OCI-LY3 (cell line): ENCODE results near the gene TMEM18.

Source experiments
- H2AFZ ChIP-seq: fragments of 200-600, 300-600 bp; shearing (Covaris generic); 2 replicates; pipeline ENCODE4 v1.6.0; 2014; ENCODE audit warnings: antibody characterized with exemption, low read depth, low read length
- H3K27ac ChIP-seq: fragments of 200-600, 300-600 bp; sonication (generic); 2 replicates; pipeline ENCODE4 v1.5.1; 2014; ENCODE audit warnings: mild to moderate bottlenecking, low read length, moderate library complexity, mixed read lengths
- H3K27me3 ChIP-seq: fragments of 200-600, 300-600 bp; sonication (generic); 2 replicates; pipeline ENCODE4 v1.6.1; 2014; ENCODE audit warnings: low read depth, low read length, mixed read lengths
- H3K36me3 ChIP-seq: fragments of 200-600, 300-600 bp; sonication (generic); replicated peaks from 2 replicates; pipeline ENCODE3; 2014; ENCODE audit warnings: low read depth, low read length, mixed read lengths
- H3K4me1 ChIP-seq: fragments of 300-600, 200-600 bp; sonication (generic); 2 replicates; pipeline ENCODE4 v1.6.1; 2014; ENCODE audit warnings: low read length, mixed read lengths
- H3K4me2 ChIP-seq: fragments of 200-600, 300-600 bp; sonication (generic); 2 replicates; pipeline ENCODE4 v1.6.1; 2014; ENCODE audit warnings: low read length, mixed read lengths
- H3K4me3 ChIP-seq: fragments of 300-600, 200-600 bp; sonication (generic); 2 replicates; pipeline ENCODE4 v1.5.1; 2014; ENCODE audit warnings: antibody characterized with exemption, mild to moderate bottlenecking, low read length, moderate library complexity
- H3K79me2 ChIP-seq: fragments of 300-600, 200-600 bp; shearing (Covaris generic); 2 replicates; pipeline ENCODE4 v1.6.1; 2014; ENCODE audit warnings: mild to moderate bottlenecking, low read length, mixed read lengths
- H3K9ac ChIP-seq: fragments of 300-600, 200-600 bp; shearing (Covaris generic); 2 replicates; pipeline ENCODE4 v1.6.0; 2014; ENCODE audit warnings: mild to moderate bottlenecking, low read length, moderate library complexity
- H3K9me3 ChIP-seq: fragments of 200-600, 300-600 bp; shearing (Covaris generic); 2 replicates; pipeline ENCODE4 v1.6.1; 2014; ENCODE audit warnings: low read length, mixed read lengths; ENCODE audit not compliant: insufficient read depth
- H4K20me1 ChIP-seq: fragments of 200-600, 300-600 bp; sonication (generic); 2 replicates; pipeline ENCODE4 v1.6.1; 2016; ENCODE audit warnings: low read length, mixed read lengths; ENCODE audit not compliant: insufficient read depth
- EZH2phosphoT487 ChIP-seq: fragments of 200-600 bp; shearing (Covaris generic); IDR thresholded peaks from 2 replicates; pipeline ENCODE4 v1.6.1; 2018; ENCODE audit warnings: antibody characterized with exemption, mixed run types, low read depth
- TF ChIP-seq, protein P1 (sequence below): fragments of 200-600, 300-600 bp; sonication (generic); IDR thresholded peaks from 2 replicates; pipeline ENCODE4 v1.5.1; 2014; ENCODE audit warnings: antibody characterized with exemption, low read length, low read depth

TMEM18 gene

GRCh38 chr2:621303-622099, 55.7 kb downstream of the TMEM18 start:
- Histone ChIP-seq H3K79me2 (no peaks in the 10 kb centered on the region), H2AFZ (no peak overlapping the region), H3K27me3 (no peaks in the 10 kb centered on the region), H3K4me1 (no peaks in the 10 kb centered on the region), H3K4me2 (no peak overlapping the region), H3K4me3 (no peak overlapping the region), H3K27ac (no peak overlapping the region), H3K36me3 (no peaks in the 10 kb centered on the region), H3K9ac (no peak overlapping the region), H3K9me3 (no peaks in the 10 kb centered on the region), H4K20me1 (no peaks in the 10 kb centered on the region)
- TF ChIP-seq, protein P1, sequence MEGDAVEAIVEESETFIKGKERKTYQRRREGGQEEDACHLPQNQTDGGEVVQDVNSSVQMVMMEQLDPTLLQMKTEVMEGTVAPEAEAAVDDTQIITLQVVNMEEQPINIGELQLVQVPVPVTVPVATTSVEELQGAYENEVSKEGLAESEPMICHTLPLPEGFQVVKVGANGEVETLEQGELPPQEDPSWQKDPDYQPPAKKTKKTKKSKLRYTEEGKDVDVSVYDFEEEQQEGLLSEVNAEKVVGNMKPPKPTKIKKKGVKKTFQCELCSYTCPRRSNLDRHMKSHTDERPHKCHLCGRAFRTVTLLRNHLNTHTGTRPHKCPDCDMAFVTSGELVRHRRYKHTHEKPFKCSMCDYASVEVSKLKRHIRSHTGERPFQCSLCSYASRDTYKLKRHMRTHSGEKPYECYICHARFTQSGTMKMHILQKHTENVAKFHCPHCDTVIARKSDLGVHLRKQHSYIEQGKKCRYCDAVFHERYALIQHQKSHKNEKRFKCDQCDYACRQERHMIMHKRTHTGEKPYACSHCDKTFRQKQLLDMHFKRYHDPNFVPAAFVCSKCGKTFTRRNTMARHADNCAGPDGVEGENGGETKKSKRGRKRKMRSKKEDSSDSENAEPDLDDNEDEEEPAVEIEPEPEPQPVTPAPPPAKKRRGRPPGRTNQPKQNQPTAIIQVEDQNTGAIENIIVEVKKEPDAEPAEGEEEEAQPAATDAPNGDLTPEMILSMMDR, result no peak
- no peak for TF ChIP-seq EZH2phosphoT487

GRCh38 chr2:620471-621302, 56.5 kb downstream of the TMEM18 start:
- H3K4me1 ChIP-seq, result no peaks in the 10 kb centered on the region
- TF ChIP-seq, protein P1, result no peak
- TF ChIP-seq EZH2phosphoT487, result no peak
- H3K9me3 ChIP-seq, result no peaks in the 10 kb centered on the region
- no peaks in the 10 kb centered on the region for H3K79me2 ChIP-seq
- no peaks in the 10 kb centered on the region for H3K36me3 ChIP-seq
- no peaks in the 10 kb centered on the region for H4K20me1 ChIP-seq
- no peak overlapping the region for H2AFZ ChIP-seq
- H3K4me2 ChIP-seq, result no peak overlapping the region
- H3K9ac ChIP-seq, result no peak overlapping the region
- no peak overlapping the region for H3K4me3 ChIP-seq
- H3K27me3 ChIP-seq, result no peaks in the 10 kb centered on the region
- H3K27ac ChIP-seq, result no peak overlapping the region

DNA sequence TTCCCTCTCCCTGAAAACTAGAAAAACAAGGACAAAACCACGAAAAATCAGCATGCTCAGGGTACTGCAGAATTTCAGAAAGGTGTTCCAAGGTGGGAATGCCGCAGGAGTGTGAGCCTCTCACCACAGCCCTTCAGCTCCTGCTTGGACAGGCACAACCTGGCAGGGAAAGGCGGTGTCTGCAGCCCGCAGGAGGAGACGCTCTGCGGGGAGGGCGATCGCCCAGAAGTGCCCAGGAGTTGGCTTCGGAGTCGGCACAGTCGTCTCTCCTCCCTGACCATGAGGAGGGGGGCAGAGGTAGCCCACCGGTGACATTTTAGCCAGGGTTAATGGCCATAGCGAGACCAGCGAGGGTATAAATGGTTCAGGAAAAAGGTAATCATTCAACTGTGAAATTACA, 57.2 kb downstream of the TMEM18 start:
- no peak for TF ChIP-seq EZH2phosphoT487
- TF ChIP-seq, protein P1, result no peak
- Histone ChIP-seq H3K79me2 (no peaks in the 10 kb centered on the region), H3K4me1 (no peaks in the 10 kb centered on the region), H3K4me3 (no peak overlapping the region), H4K20me1 (no peaks in the 10 kb centered on the region), H3K9me3 (no peaks in the 10 kb centered on the region), H2AFZ (no peak overlapping the region), H3K27me3 (no peaks in the 10 kb centered on the region), H3K36me3 (no peaks in the 10 kb centered on the region), H3K27ac (no peak overlapping the region), H3K4me2 (no peak overlapping the region), H3K9ac (no peak overlapping the region)

- Histone ChIP-seq H3K79me2 (no peaks in the 10 kb centered on the region), H3K4me3 (no peak overlapping the region), H4K20me1 (no peaks in the 10 kb centered on the region), H2AFZ (no peak overlapping the region), H3K4me2 (no peak overlapping the region), H3K9ac (no peak overlapping the region), H3K4me1 (no peaks in the 10 kb centered on the region), H3K9me3 (no peaks in the 10 kb centered on the region), H3K36me3 (no peaks in the 10 kb centered on the region), H3K27me3 (no peaks in the 10 kb centered on the region), H3K27ac (no peak overlapping the region)
- TF ChIP-seq, protein P1, result no peak
- no peak for TF ChIP-seq EZH2phosphoT487
These were observed 58.7 kb downstream of the TMEM18 start for GRCh38 chr2:618422-618990.
